ENCODE measurements around the gene STXBP6. TPM values are rescaled to one million over a fixed set of nuclear protein-coding genes. Genes with fewer than 3 reads are reported as not detected.

The STXBP6 gene
- total RNA-seq, 1 experiment from 2014 or later: 32.2 TPM

GRCh38 chr14:24845851-24846250, 204.1 kb downstream of the STXBP6 start:
- Histone ChIP-seq H3K9me3 (no peaks in the 10 kb centered on the region), H3K4me3 (ENCODE audit: low read depth, low read length) (no peak overlapping the region), H3K4me1 (peaks cover 25% of the 10 kb centered on the region), H3K36me3 (ENCODE audit: control insufficient read depth, insufficient read depth, low read length) (no peaks in the 10 kb centered on the region), H3K27me3 (replicated peaks; ENCODE audit: control insufficient read depth, insufficient read depth, low read length) (no peaks in the 10 kb centered on the region)
- CTCF ChIA-PET: no interaction called here
- H3K36me3 Mint-ChIP-seq (ENCODE audit: insufficient read depth, unreplicated experiment): peaks cover 11% of the 10 kb centered on the region
- TF ChIP-seq CTCF (IDR thresholded peaks at IDR 0.05; ENCODE audit: insufficient read depth in 1 of 2, low read depth in 1 of 2, low read length in 1 of 2, severe bottlenecking in 1 of 2, unreplicated experiment in 1 of 2): no peak
- no peak for DNase-seq
- no peaks in the 10 kb centered on the region for H3K27me3 Mint-ChIP-seq (ENCODE audit: insufficient read depth, unreplicated experiment)
- intact Hi-C loops (cut with micrococcal nuclease; ENCODE audit: unreplicated experiment): no loop called here
- no peak overlapping the region for H3K27ac Mint-ChIP-seq (ENCODE audit: unreplicated experiment)
- no peaks in the 10 kb centered on the region for H3K9me3 Mint-ChIP-seq (ENCODE audit: unreplicated experiment)
- POLR2A ChIA-PET: no interaction called here
- BruUV-seq (replicated peaks): no TSS peak
- H3K4me3 Mint-ChIP-seq (ENCODE audit: unreplicated experiment): no peak overlapping the region
- H3K4me1 Mint-ChIP-seq (ENCODE audit: low read depth, unreplicated experiment): peaks cover 7% of the 10 kb centered on the region

- H3K27me3 ChIP-seq (replicated peaks; ENCODE audit: control insufficient read depth, insufficient read depth, low read length): no peaks in the 10 kb centered on the region
- Mint-ChIP-seq H3K36me3 (ENCODE audit: insufficient read depth, unreplicated experiment) (peaks cover 11% of the 10 kb centered on the region), H3K4me3 (ENCODE audit: unreplicated experiment) (no peak overlapping the region), H3K27ac (ENCODE audit: unreplicated experiment) (no peak overlapping the region), H3K9me3 (ENCODE audit: unreplicated experiment) (no peaks in the 10 kb centered on the region), H3K4me1 (ENCODE audit: low read depth, unreplicated experiment) (peaks cover 20% of the 10 kb centered on the region), H3K27me3 (ENCODE audit: insufficient read depth, unreplicated experiment) (no peaks in the 10 kb centered on the region)
- no peaks in the 10 kb centered on the region for H3K9me3 ChIP-seq
- ChIA-PET CTCF (no interaction called here), POLR2A (no interaction called here)
- H3K4me3 ChIP-seq (ENCODE audit: low read depth, low read length): no peak overlapping the region
- H3K4me1 ChIP-seq: peaks cover 43% of the 10 kb centered on the region
- intact Hi-C loops (cut with micrococcal nuclease; ENCODE audit: unreplicated experiment): no loop called here
- DNase-seq: no peak
- BruUV-seq (replicated peaks): no TSS peak
- H3K36me3 ChIP-seq (ENCODE audit: control insufficient read depth, insufficient read depth, low read length): no peaks in the 10 kb centered on the region
- TF ChIP-seq CTCF (IDR thresholded peaks at IDR 0.05; ENCODE audit: insufficient read depth in 1 of 2, low read depth in 1 of 2, low read length in 1 of 2, severe bottlenecking in 1 of 2, unreplicated experiment in 1 of 2): no peak
These were observed 205.9 kb downstream of the STXBP6 start for GRCh38 chr14:24844011-24844410.

GRCh38 chr14:24843494-24843893, 206.5 kb downstream of the STXBP6 start:
- Mint-ChIP-seq H3K36me3 (ENCODE audit: insufficient read depth, unreplicated experiment) (peaks cover 11% of the 10 kb centered on the region), H3K4me1 (ENCODE audit: low read depth, unreplicated experiment) (peaks cover 25% of the 10 kb centered on the region), H3K9me3 (ENCODE audit: unreplicated experiment) (no peaks in the 10 kb centered on the region), H3K4me3 (ENCODE audit: unreplicated experiment) (no peak overlapping the region), H3K27me3 (ENCODE audit: insufficient read depth, unreplicated experiment) (no peaks in the 10 kb centered on the region), H3K27ac (ENCODE audit: unreplicated experiment) (no peak overlapping the region)
- Histone ChIP-seq H3K36me3 (ENCODE audit: control insufficient read depth, insufficient read depth, low read length) (no peaks in the 10 kb centered on the region), H3K4me3 (ENCODE audit: low read depth, low read length) (no peak overlapping the region), H3K27me3 (replicated peaks; ENCODE audit: control insufficient read depth, insufficient read depth, low read length) (no peaks in the 10 kb centered on the region), H3K4me1 (peaks cover 48% of the 10 kb centered on the region), H3K9me3 (no peaks in the 10 kb centered on the region)
- TF ChIP-seq CTCF (IDR thresholded peaks at IDR 0.05; ENCODE audit: insufficient read depth in 1 of 2, low read depth in 1 of 2, low read length in 1 of 2, severe bottlenecking in 1 of 2, unreplicated experiment in 1 of 2): no peak
- ChIA-PET CTCF (no interaction called here), POLR2A (no interaction called here)
- DNase-seq: no peak
- intact Hi-C loops (cut with micrococcal nuclease; ENCODE audit: unreplicated experiment): no loop called here
- no TSS peak for BruUV-seq (replicated peaks)

Data from Caco-2 (cell line).